ENCODE data around the gene MAB21L2. TPM values are rescaled to one million over a fixed set of nuclear protein-coding genes. Genes with fewer than 3 reads are reported as not detected.

Gene MAB21L2
- total RNA-seq, 4 donors from 2014 or later: not detected

GRCh38 chr4:150609131-150609530 lies 27.2 kb downstream of the MAB21L2 start:
- H3K9me3 ChIP-seq: no peaks in the 10 kb centered on the region
- 91% methylated on average over 3 of the region's 3 CpGs for WGBS
- no peaks in the 10 kb centered on the region for H3K36me3 ChIP-seq
- H3K27me3 ChIP-seq: no peaks in the 10 kb centered on the region
- H3K27ac ChIP-seq: no peak overlapping the region
- H3K4me1 ChIP-seq: no peaks in the 10 kb centered on the region
- no peak for DNase-seq (ENCODE audit: low spot score in 2 of 2)
- H3K4me3 ChIP-seq: no peak overlapping the region
- TF ChIP-seq EP300 (IDR thresholded peaks at IDR 0.05) (no peak), POLR2A (IDR thresholded peaks at IDR 0.05) (no peak)

GRCh38 chr4:150619042-150619441 lies 37.1 kb downstream of the MAB21L2 start:
- no peaks in the 10 kb centered on the region for H3K36me3 ChIP-seq
- WGBS: 43% methylated on average over 1 of the region's 1 CpG
- no peaks in the 10 kb centered on the region for H3K9me3 ChIP-seq
- H3K4me1 ChIP-seq: no peaks in the 10 kb centered on the region
- no peaks in the 10 kb centered on the region for H3K27me3 ChIP-seq
- no peak for DNase-seq (ENCODE audit: low spot score in 2 of 2)
- H3K4me3 ChIP-seq: no peak overlapping the region
- no peak overlapping the region for H3K27ac ChIP-seq
- TF ChIP-seq EP300 (IDR thresholded peaks at IDR 0.05) (no peak), POLR2AphosphoS5 (IDR thresholded peaks at IDR 0.05) (no peak), POLR2A (IDR thresholded peaks at IDR 0.05) (no peak), CTCF (IDR thresholded peaks at IDR 0.05) (no peak)

GRCh38 chr4:150624055-150624454 lies 42.1 kb downstream of the MAB21L2 start:
- no peak for TF ChIP-seq CTCF (IDR thresholded peaks at IDR 0.05)
- no peak for TF ChIP-seq EP300 (IDR thresholded peaks at IDR 0.05)
- no peak for TF ChIP-seq POLR2AphosphoS5 (IDR thresholded peaks at IDR 0.05)
- TF ChIP-seq POLR2A (IDR thresholded peaks at IDR 0.05): no peak
- no peak overlapping the region for H3K4me3 ChIP-seq
- no peaks in the 10 kb centered on the region for H3K9me3 ChIP-seq
- H3K27ac ChIP-seq: no peak overlapping the region
- H3K4me1 ChIP-seq: no peaks in the 10 kb centered on the region
- 96% methylated on average over 1 of the region's 1 CpG for WGBS
- H3K36me3 ChIP-seq: no peaks in the 10 kb centered on the region
- no peak for DNase-seq (ENCODE audit: low spot score in 2 of 2)
- H3K27me3 ChIP-seq: no peaks in the 10 kb centered on the region

- TF ChIP-seq EP300 (IDR thresholded peaks at IDR 0.05): no peak
- TF ChIP-seq POLR2AphosphoS5 (IDR thresholded peaks at IDR 0.05): no peak
- no peak for TF ChIP-seq CTCF (IDR thresholded peaks at IDR 0.05)
- no peak for TF ChIP-seq POLR2A (IDR thresholded peaks at IDR 0.05)
- no peak overlapping the region for H3K27ac ChIP-seq
These were observed 43.1 kb downstream of the MAB21L2 start for GRCh38 chr4:150625033-150625432.

GRCh38 chr4:150628073-150628472 lies 46.1 kb downstream of the MAB21L2 start:
- Histone ChIP-seq H3K4me1 (no peaks in the 10 kb centered on the region), H3K27ac (no peak overlapping the region), H3K9me3 (no peaks in the 10 kb centered on the region), H3K36me3 (no peaks in the 10 kb centered on the region), H3K27me3 (no peaks in the 10 kb centered on the region), H3K4me3 (no peak overlapping the region)
- no peak for TF ChIP-seq POLR2AphosphoS5 (IDR thresholded peaks at IDR 0.05)
- TF ChIP-seq CTCF (IDR thresholded peaks at IDR 0.05): no peak
- TF ChIP-seq POLR2A (IDR thresholded peaks at IDR 0.05): no peak
- TF ChIP-seq EP300 (IDR thresholded peaks at IDR 0.05): no peak
- no peak for DNase-seq (ENCODE audit: low spot score in 2 of 2)
- WGBS: 84% methylated on average over 2 of the region's 2 CpGs

More at GRCh38 chr4:150625033-150625432, 43.1 kb downstream of the MAB21L2 start:
- WGBS: 93% methylated on average over 2 of the region's 2 CpGs
- Histone ChIP-seq H3K9me3 (no peaks in the 10 kb centered on the region), H3K4me1 (no peaks in the 10 kb centered on the region), H3K27me3 (no peaks in the 10 kb centered on the region), H3K36me3 (no peaks in the 10 kb centered on the region), H3K4me3 (no peak overlapping the region)
- DNase-seq (ENCODE audit: low spot score in 2 of 2): no peak

GRCh38 chr4:150632639-150633038 lies 50.7 kb downstream of the MAB21L2 start:
- no peak for TF ChIP-seq POLR2A (IDR thresholded peaks at IDR 0.05)
- no peak for TF ChIP-seq CTCF (IDR thresholded peaks at IDR 0.05)
- TF ChIP-seq EP300 (IDR thresholded peaks at IDR 0.05): no peak
- TF ChIP-seq POLR2AphosphoS5 (IDR thresholded peaks at IDR 0.05): no peak
- no peak overlapping the region for H3K4me3 ChIP-seq
- no peaks in the 10 kb centered on the region for H3K9me3 ChIP-seq

More at GRCh38 chr4:150632639-150633038, 50.7 kb downstream of the MAB21L2 start:
- Histone ChIP-seq H3K27ac (no peak overlapping the region), H3K27me3 (no peaks in the 10 kb centered on the region), H3K36me3 (no peaks in the 10 kb centered on the region), H3K4me1 (no peaks in the 10 kb centered on the region)
- DNase-seq (ENCODE audit: low spot score in 2 of 2): no peak
